Myometrial cell (primary cell): ENCODE data around the gene HOOK2. TPM values are rescaled to one million over a fixed set of nuclear protein-coding genes. Genes with fewer than 3 reads are reported as not detected.

Experiments used
- total RNA-seq: library from RNA; depleted of rRNA; stranded (reverse); fragments of >200 nt; gene quantifications from 2 replicates; pipeline ENCODE4 v1.2.3, GENCODE V29; 2015

HOOK2 gene, protein sequence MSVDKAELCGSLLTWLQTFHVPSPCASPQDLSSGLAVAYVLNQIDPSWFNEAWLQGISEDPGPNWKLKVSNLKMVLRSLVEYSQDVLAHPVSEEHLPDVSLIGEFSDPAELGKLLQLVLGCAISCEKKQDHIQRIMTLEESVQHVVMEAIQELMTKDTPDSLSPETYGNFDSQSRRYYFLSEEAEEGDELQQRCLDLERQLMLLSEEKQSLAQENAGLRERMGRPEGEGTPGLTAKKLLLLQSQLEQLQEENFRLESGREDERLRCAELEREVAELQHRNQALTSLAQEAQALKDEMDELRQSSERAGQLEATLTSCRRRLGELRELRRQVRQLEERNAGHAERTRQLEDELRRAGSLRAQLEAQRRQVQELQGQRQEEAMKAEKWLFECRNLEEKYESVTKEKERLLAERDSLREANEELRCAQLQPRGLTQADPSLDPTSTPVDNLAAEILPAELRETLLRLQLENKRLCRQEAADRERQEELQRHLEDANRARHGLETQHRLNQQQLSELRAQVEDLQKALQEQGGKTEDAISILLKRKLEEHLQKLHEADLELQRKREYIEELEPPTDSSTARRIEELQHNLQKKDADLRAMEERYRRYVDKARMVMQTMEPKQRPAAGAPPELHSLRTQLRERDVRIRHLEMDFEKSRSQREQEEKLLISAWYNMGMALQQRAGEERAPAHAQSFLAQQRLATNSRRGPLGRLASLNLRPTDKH
- total RNA-seq = 5.8 and 11.9 TPM in 2 replicates

GRCh38 chr19:12774588-12775555 is at the start of gene HOOK2:
TSS of gene HOOK2 (minus strand) at chr19:12775552. CDS start at chr19:12775449, 103 bp downstream.

DNA sequence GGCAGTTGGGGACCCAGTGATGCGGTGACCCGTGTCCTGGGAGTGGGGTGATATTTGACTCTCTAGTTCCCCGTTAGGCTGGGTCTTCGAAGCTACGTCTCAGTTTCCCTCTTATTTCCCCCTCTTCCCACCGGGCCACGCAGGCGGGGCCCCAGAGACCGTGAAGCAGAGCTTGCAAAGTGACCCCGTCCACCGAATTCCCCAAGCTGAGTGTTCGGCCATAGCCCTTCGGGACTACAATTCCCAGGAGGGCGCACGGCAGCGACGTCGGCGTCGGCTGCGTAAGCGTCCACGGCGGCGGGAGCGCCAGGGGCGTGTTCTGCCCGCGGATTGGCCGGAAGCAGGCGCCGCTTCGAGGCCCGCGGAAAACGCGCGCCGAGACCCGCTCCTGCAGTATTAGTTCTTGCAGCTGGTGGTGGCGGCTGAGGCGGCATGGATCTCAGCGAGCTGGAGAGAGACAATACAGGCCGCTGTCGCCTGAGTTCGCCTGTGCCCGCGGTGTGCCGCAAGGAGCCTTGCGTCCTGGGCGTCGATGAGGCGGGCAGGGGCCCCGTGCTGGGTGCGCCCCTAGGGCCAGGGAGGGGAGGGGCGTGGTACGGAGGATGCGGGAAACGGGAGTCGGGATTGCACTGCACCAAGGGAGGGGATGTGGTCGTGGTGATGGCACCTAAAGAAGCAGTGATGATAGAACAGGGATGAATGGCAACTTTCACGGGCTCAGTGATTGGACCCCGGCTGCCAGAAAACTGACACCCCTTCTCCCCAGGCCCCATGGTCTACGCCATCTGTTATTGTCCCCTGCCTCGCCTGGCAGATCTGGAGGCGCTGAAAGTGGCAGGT is 31.1 kb upstream of the HOOK2 start, which contains the start of gene RNASEH2A:
RNASEH2A (plus strand) TSS at position 343 of the 840 bp plus-strand sequence; CDS start at position 433, 90 bp downstream.

DNA sequence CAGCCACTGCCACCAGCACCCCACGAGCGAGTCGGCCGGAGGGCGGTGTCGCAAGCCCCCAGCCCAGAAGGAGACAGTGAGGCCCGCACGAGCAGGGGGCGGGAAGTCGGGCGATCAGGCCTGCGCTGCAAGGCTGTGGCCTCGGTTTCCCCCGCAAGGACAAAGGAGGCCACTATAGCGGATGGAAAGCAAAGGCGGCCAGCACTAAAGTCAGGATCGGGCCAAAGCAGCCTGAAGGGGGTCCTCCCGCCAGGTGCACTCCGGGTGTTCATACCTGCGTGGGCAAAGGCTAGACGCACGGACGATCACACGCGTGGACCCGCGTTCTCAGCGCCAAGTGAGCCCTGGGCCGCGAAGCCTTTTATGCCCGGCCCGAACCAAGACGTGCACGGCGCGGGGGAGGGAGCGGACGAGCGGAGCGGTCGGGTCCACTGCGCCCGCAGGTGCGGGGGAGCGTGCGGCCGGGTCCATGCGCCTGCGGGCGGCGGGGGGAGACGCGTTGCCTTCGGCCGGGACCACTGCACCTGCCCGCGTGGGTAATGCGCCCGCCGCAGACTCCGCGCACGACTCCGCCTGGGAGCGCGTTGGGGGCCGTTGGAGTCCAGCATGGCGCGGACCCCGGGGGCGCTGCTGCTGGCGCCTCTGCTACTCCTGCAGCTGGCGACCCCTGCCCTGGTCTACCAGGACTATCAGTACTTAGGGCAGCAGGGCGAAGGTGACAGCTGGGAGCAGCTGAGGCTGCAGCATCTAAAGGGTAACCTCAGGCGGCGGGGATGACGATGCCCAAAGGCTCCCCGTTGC is 26.3 kb upstream of the HOOK2 start, which contains the start of the genes PRDX2 and THSD8:
PRDX2 (minus strand) TSS at position 335 of the 801 bp plus-strand sequence. CDS start 539 bp downstream, outside the sequence.
THSD8 (plus strand) TSS at position 604 of the 801 bp plus-strand sequence; CDS start at position 607, 3 bp downstream.

DNA sequence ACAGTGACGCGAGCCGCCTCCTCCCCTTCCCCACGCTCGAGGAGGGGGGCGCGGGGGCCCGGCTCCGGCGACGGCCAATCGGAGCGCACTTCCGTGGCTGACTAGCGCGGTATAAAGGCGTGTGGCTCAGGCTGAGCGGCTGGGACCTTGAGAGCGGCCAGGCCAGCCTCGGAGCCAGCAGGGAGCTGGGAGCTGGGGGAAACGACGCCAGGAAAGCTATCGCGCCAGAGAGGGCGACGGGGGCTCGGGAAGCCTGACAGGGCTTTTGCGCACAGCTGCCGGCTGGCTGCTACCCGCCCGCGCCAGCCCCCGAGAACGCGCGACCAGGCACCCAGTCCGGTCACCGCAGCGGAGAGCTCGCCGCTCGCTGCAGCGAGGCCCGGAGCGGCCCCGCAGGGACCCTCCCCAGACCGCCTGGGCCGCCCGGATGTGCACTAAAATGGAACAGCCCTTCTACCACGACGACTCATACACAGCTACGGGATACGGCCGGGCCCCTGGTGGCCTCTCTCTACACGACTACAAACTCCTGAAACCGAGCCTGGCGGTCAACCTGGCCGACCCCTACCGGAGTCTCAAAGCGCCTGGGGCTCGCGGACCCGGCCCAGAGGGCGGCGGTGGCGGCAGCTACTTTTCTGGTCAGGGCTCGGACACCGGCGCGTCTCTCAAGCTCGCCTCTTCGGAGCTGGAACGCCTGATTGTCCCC is 16.1 kb upstream of the HOOK2 start, which contains the start of gene JUNB:
JUNB (plus strand) TSS at position 142 of the 706 bp plus-strand sequence; CDS start at position 428, 286 bp downstream.

GRCh38 chr19:12751635-12752034 is 23.7 kb downstream of the HOOK2 start, which contains the start of gene BEST2:
TSS of gene BEST2 (plus strand) at chr19:12751791. CDS start at chr19:12752593, 802 bp downstream.

DNA sequence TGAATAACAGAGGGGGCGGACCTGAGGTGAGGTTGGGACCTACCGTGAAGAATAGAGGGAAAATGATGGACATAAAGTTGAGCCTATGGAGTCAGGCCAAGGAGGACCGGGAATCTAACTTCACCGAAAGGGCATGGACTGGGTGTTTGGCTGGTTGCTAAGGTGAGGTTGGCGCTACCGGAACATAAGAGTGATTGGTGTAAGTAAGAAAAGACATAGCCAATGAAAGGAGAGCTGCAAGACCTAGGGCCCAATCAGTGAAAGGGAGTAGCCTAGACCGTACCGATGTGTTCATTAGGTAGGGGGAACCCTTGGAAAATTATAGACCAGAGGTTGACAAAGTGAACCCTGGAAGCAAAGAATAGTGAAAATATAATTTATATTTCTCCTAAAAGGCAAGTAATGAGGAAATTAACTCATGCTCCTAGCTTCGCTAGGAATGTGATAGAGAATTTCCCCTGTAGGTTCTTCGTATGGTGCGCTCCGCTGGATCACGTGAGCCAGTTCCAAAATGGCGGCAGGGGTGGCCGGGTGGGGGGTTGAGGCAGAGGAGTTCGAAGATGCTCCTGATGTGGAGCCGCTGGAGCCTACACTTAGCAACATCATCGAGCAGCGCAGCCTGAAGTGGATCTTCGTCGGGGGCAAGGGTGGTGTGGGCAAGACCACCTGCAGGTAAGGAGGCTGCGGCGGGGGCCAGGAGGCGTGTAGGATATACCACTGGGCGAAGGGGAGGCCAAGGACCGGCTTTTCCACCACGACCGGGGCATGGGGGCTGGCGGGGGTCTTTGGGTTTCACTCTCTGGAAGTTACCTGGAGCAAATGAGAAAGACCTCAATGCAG is 38.1 kb downstream of the HOOK2 start, which contains the start of gene GET3:
GET3 (plus strand) TSS at position 503 of the 840 bp plus-strand sequence; CDS start at position 512, 9 bp downstream.

GRCh38 chr19:12723641-12724426 is 51.5 kb downstream of the HOOK2 start, which contains the start of gene TNPO2:
TSS of gene TNPO2 (minus strand) at chr19:12723932. CDS start at chr19:12720977, 2,955 bp downstream.

Other genes with a start within 250 kb of the HOOK2 start
- gene ZNF564, start 224.1 kb downstream of the HOOK2 start, total RNA-seq = 2.3 and 3.5 TPM in 2 replicates
- gene ZNF490, start 164.7 kb downstream of the HOOK2 start, total RNA-seq = 2.3 and 6.4 TPM in 2 replicates
- gene ZNF791, start 164.6 kb downstream of the HOOK2 start, total RNA-seq = 5.2 and 9.7 TPM in 2 replicates
- gene MAN2B1, start 108.8 kb downstream of the HOOK2 start, total RNA-seq = 56.2 and 63.1 TPM in 2 replicates
- 5.3 and 15.0 TPM in 2 replicates for gene WDR83, start 108.7 kb downstream of the HOOK2 start, total RNA-seq
- 65.9 and 89.4 TPM in 2 replicates for gene DHPS, start 93.7 kb downstream of the HOOK2 start, total RNA-seq
- not detected in 2 replicates for gene GNG14, start 87.6 kb downstream of the HOOK2 start, total RNA-seq
- gene FBXW9, start 78.9 kb downstream of the HOOK2 start, total RNA-seq = 14.7 and 16.5 TPM in 2 replicates
- 14.7 and 26.2 TPM in 2 replicates for gene TNPO2, start 51.6 kb downstream of the HOOK2 start, total RNA-seq
- gene TRIR, start 40.9 kb downstream of the HOOK2 start, total RNA-seq = 283 and 329 TPM in 2 replicates
- gene GET3, start 38.1 kb downstream of the HOOK2 start, total RNA-seq = 142 and 166 TPM in 2 replicates
- gene BEST2, start 23.8 kb downstream of the HOOK2 start, total RNA-seq = not detected in 2 replicates
- gene JUNB, start 15.9 kb upstream of the HOOK2 start, total RNA-seq = 102 and 121 TPM in 2 replicates
- gene PRDX2, start 26.2 kb upstream of the HOOK2 start, total RNA-seq = 379 and 428 TPM in 2 replicates
- not detected in 2 replicates for gene THSD8, start 26.5 kb upstream of the HOOK2 start, total RNA-seq
- gene RNASEH2A, start 31.0 kb upstream of the HOOK2 start, total RNA-seq = 34.2 and 53.0 TPM in 2 replicates
- gene RTBDN, start 59.0 kb upstream of the HOOK2 start, total RNA-seq = not detected in 2 replicates
- 1.2 and 1.4 TPM in 2 replicates for gene MAST1, start 63.0 kb upstream of the HOOK2 start, total RNA-seq
- gene DNASE2, start 105.9 kb upstream of the HOOK2 start, total RNA-seq = 32.3 and 41.8 TPM in 2 replicates
- gene KLF1, start 111.6 kb upstream of the HOOK2 start, total RNA-seq = not detected in 2 replicates
- gene GCDH, start 115.6 kb upstream of the HOOK2 start, total RNA-seq = 50.3 and 51.9 TPM in 2 replicates
- not detected in 2 replicates for gene SYCE2, start 143.7 kb upstream of the HOOK2 start, total RNA-seq
- 58.3 and 76.7 TPM in 2 replicates for gene FARSA, start 158.2 kb upstream of the HOOK2 start, total RNA-seq
- gene CALR, start 163.1 kb upstream of the HOOK2 start, total RNA-seq = 1,851 and 1,968 TPM in 2 replicates
- gene RAD23A, start 170.3 kb upstream of the HOOK2 start, total RNA-seq = 136 and 150 TPM in 2 replicates
- gene GADD45GIP1, start 181.7 kb upstream of the HOOK2 start, total RNA-seq = 49.1 and 63.7 TPM in 2 replicates
- not detected in 2 replicates for gene DAND5, start 194.0 kb upstream of the HOOK2 start, total RNA-seq
- 47.6 and 49.4 TPM in 2 replicates for gene NFIX, start 219.9 kb upstream of the HOOK2 start, total RNA-seq